ENCODE measurements around the gene RICTOR. TPM values are rescaled to one million over a fixed set of nuclear protein-coding genes. Genes with fewer than 3 reads are reported as not detected.
A peak's percentile ranks its signal among the peaks of the same experiment; 100 is the strongest.

The RICTOR gene
- total and polyA plus RNA-seq, 12 donors: 3.1 to 88.3 (median 45.5) TPM

GRCh38 chr5:39109606-39110005, 35.4 kb upstream of the RICTOR start:
- ATAC-seq: no peak
- Histone ChIP-seq H3K9me3 (no peaks in the 10 kb centered on the region), H3K4me3 (no peak overlapping the region), H3K36me3 (peaks cover 0 to 98% (median 0%) of the 10 kb centered on the region in 9 donors), H3K27ac (no peak overlapping the region), H3K27me3 (peaks cover 0 to 4% (median 0%) of the 10 kb centered on the region in 7 donors), H3K4me1 (no peaks in the 10 kb centered on the region)
- 75 to 85% methylated on average over 2 of the region's 2 CpGs for WGBS, 2 donors
- no peak for DNase-seq
- intact Hi-C loops (cut with DNase I): loop anchor here in 1 of 10 donors (10.0 kb wide), 1 partner anchor 1245 kb away; no protein-coding TSS in a partner anchor
- no peak for TF ChIP-seq CTCF (IDR thresholded peaks at IDR 0.05)

DNA sequence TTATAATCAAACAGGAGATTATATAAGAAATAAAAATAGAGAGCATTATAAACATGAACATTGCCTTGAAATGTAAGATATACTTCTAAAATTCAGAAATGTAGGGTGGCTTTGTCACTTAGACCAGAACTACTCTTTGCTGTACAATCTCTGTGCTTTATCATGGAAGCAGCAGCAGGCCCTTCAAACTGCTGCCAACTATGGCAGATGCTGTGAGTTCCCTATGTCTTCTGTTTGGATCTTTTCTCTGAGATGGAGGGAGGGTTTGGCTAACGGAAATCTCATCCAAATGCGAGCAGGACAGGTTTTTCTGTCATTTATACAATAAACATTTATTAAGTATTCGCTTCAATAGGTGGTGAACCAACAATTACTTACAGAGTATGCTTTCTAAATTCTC, 34.8 kb upstream of the RICTOR start:
- DNase-seq (no peak), ATAC-seq (no peak)
- 62 to 64% methylated on average over 3 of the region's 3 CpGs for WGBS, 2 donors
- Histone ChIP-seq H3K4me1 (no peaks in the 10 kb centered on the region), H3K4me3 (no peak overlapping the region), H3K27me3 (peaks cover 0 to 4% (median 0%) of the 10 kb centered on the region in 7 donors), H3K27ac (no peak overlapping the region), H3K9me3 (no peaks in the 10 kb centered on the region), H3K36me3 (peaks cover 0 to 98% (median 0%) of the 10 kb centered on the region in 9 donors)
- intact Hi-C loops (cut with DNase I): loop anchor here in 1 of 10 donors (10.0 kb wide), 1 partner anchor 1244 kb away; no protein-coding TSS in a partner anchor
- no peak for TF ChIP-seq CTCF (IDR thresholded peaks at IDR 0.05)

GRCh38 chr5:39107350-39107749, 33.2 kb upstream of the RICTOR start:
- no peak for ATAC-seq
- H3K36me3 ChIP-seq: peaks cover 0 to 98% (median 0%) of the 10 kb centered on the region in 9 donors

DNA sequence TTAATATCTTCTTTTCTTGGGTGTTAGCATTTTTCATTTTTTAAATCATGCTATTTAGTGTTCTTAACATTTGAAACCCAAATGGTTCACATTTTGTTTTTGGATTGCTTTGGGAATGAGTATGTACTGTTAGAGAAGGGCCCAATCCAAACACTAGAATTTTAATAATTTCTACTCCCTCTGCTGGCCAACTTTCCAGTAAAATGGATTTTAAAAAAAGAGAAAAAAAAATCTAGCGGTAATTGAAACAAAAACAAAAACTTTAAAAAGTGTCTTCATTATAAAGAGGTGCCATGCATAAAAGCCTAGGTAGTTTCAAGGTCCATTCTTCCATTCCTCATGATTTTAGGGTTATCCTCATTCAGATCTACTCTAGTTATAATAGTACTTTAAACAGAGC, 32.1 kb upstream of the RICTOR start:
- H3K36me3 ChIP-seq: peaks cover 0 to 88% (median 0%) of the 10 kb centered on the region in 9 donors

More at GRCh38 chr5:39107350-39107749, 33.2 kb upstream of the RICTOR start:
- Histone ChIP-seq H3K4me1 (peaks cover 0 to 4% (median 0%) of the 10 kb centered on the region in 9 donors), H3K9me3 (no peaks in the 10 kb centered on the region), H3K4me3 (no peak overlapping the region), H3K27ac (no peak overlapping the region), H3K27me3 (peaks cover 0 to 4% (median 0%) of the 10 kb centered on the region in 7 donors)
- TF ChIP-seq CTCF (IDR thresholded peaks at IDR 0.05): no peak
- no peak for DNase-seq
- intact Hi-C loops (cut with DNase I): loop anchor here in 1 of 10 donors (10.0 kb wide), 1 partner anchor 1243 kb away; no protein-coding TSS in a partner anchor

More for the DNA sequence above, 32.1 kb upstream of the RICTOR start:
- 51 to 60% methylated on average over 1 of the region's 1 CpG for WGBS, 2 donors
- H3K4me1 ChIP-seq: peaks cover 0 to 12% (median 0%) of the 10 kb centered on the region in 9 donors
- DNase-seq (no peak), ATAC-seq (no peak)
- H3K27ac ChIP-seq: no peak overlapping the region
- peak in 4 of 9 donors; percentile 10 to 33 (median 22) for TF ChIP-seq CTCF (IDR thresholded peaks at IDR 0.05)
- H3K9me3 ChIP-seq: no peaks in the 10 kb centered on the region
- H3K27me3 ChIP-seq: peaks cover 0 to 4% (median 0%) of the 10 kb centered on the region in 7 donors
- no peak overlapping the region for H3K4me3 ChIP-seq
- intact Hi-C loops (cut with DNase I): loop anchor here in 1 of 10 donors (10.0 kb wide), 1 partner anchor 1242 kb away; no protein-coding TSS in a partner anchor
